HL-60 (cell line): Measurements from ENCODE around the gene ITPR3.

Experiments
- DNase-seq, 2 experiments: peaks; one replicate each; pipeline ENCODE4 v3.0.0-alpha.2; 2010 to 2020; ENCODE audit warnings: low read depth in 1 of 2, low spot score in 1 of 2
- H3K27ac ChIP-seq: fragments of 250-450 bp; sonication (Bioruptor Pico); replicated peaks from 2 replicates; pipeline ENCODE4 v1.5.1; 2020; ENCODE audit warnings: mild to moderate bottlenecking, moderate library complexity
- H3K27me3 ChIP-seq: fragments of 250-450 bp; sonication (Bioruptor Pico); 2 replicates; pipeline ENCODE4 v1.5.1; 2021; ENCODE audit warnings: mild to moderate bottlenecking, moderate library complexity; ENCODE audit not compliant: insufficient read depth, poor library complexity, severe bottlenecking
- H3K4me3 ChIP-seq: replicated peaks from 2 replicates; pipeline ENCODE4 v1.5.1; 2011; ENCODE audit warnings: mild to moderate bottlenecking, control low read depth, low read length; ENCODE audit not compliant: insufficient read depth
- CTCF ChIP-seq: IDR thresholded peaks from one replicate; pipeline ENCODE4 v1.5.1; 2011; ENCODE audit warnings: low read length, control low read depth, inconsistent platforms; ENCODE audit not compliant: insufficient read depth
- GABPA ChIP-seq: IDR thresholded peaks from 2 replicates; pipeline ENCODE4 v1.6.1; 2012; ENCODE audit warnings: low read depth
- POLR2AphosphoS5 ChIP-seq: IDR thresholded peaks from 2 replicates; pipeline ENCODE4 v1.6.1; 2012; ENCODE audit warnings: low read depth
- REST ChIP-seq: IDR thresholded peaks from 2 replicates; pipeline ENCODE4 v1.6.1; 2012; ENCODE audit warnings: low read depth; ENCODE audit not compliant: insufficient replicate concordance
- SPI1 ChIP-seq: IDR thresholded peaks from 2 replicates; pipeline ENCODE4 v1.6.1; 2012; ENCODE audit warnings: low read depth, mild to moderate bottlenecking, borderline replicate concordance

The ITPR3 gene

GRCh38 chr6:33631971-33632557 is 10.9 kb downstream of the ITPR3 start:
- peaks cover 26% of the 10 kb centered on the region for H3K27me3 ChIP-seq
- no peak overlapping the region for H3K27ac ChIP-seq
- no peak overlapping the region for H3K4me3 ChIP-seq
- no peak for DNase-seq
- TF ChIP-seq REST (no peak), SPI1 (no peak), CTCF (no peak), GABPA (no peak), POLR2AphosphoS5 (no peak)

- no peak overlapping the region for H3K4me3 ChIP-seq
- peaks cover 26% of the 10 kb centered on the region for H3K27me3 ChIP-seq
- peak in 1 of 2 experiments; percentile 47 for DNase-seq
- H3K27ac ChIP-seq = no peak overlapping the region
- TF ChIP-seq REST (no peak), CTCF (peak; percentile 72), POLR2AphosphoS5 (no peak), SPI1 (no peak), GABPA (no peak)
These were observed 11.5 kb downstream of the ITPR3 start for GRCh38 chr6:33632558-33633039.

GRCh38 chr6:33633084-33633461 is 12.0 kb downstream of the ITPR3 start:
- TF ChIP-seq REST (no peak), CTCF (no peak), SPI1 (no peak), POLR2AphosphoS5 (no peak)
- H3K4me3 ChIP-seq = peak overlapping the region; percentile 36
- DNase-seq = no peak
- peaks cover 26% of the 10 kb centered on the region for H3K27me3 ChIP-seq
- H3K27ac ChIP-seq = no peak overlapping the region
